NCI-H2196 treated with DMSO at 0.1 percent for 48 hours (cell line): ENCODE measurements around the gene KDM2A.
A peak's percentile ranks its signal among the peaks of the same experiment; 100 is the strongest.

Experiments used
- DNase-seq: peaks from one replicate; lab custom pipeline; 2025; ENCODE audit not compliant: unreplicated experiment; lab: John Stamatoyannopoulos, UW

The KDM2A gene

GRCh38 chr11:67271205-67271540, 152.1 kb downstream of the KDM2A start:
- DNase-seq = no peak

DNA sequence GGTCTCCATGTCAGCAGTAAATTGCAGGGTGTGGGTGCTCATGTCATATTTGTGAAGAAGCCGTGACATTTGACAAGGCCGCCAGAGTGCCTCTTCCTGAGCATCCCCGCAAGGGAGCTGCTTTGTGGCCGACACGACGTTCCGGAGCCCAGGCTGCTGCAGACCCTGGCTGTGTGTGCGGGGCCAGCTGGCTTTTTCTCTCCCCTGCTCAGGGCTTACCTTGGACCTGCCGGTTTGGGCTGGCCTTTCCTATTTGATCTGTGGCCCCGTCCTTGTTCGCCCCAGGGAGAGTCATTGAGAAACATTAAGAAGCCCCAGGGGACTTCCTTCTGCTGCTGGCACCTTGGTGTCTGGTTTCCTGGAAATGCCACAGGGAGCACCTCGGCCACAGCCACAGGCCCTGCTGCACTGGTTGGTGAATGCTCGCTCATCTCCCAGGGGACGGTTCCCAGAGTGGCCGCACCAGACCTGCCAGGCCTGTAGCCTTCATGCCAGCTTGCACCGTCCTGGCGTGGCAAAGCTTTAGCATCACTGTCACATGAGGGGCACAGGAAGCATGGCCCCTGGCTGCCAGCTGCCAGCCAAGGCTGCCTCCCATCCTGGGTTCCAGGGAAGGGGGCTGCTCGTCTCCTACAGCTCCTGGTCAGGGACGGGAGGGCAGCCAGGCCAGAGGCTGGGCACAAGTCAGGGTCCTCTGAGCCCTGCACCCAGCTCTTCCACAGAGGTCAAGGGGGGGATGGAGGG, 152.7 kb downstream of the KDM2A start:
- DNase-seq = no peak

- no peak for DNase-seq
These were observed 153.5 kb downstream of the KDM2A start for GRCh38 chr11:67272327-67273259.

DNA sequence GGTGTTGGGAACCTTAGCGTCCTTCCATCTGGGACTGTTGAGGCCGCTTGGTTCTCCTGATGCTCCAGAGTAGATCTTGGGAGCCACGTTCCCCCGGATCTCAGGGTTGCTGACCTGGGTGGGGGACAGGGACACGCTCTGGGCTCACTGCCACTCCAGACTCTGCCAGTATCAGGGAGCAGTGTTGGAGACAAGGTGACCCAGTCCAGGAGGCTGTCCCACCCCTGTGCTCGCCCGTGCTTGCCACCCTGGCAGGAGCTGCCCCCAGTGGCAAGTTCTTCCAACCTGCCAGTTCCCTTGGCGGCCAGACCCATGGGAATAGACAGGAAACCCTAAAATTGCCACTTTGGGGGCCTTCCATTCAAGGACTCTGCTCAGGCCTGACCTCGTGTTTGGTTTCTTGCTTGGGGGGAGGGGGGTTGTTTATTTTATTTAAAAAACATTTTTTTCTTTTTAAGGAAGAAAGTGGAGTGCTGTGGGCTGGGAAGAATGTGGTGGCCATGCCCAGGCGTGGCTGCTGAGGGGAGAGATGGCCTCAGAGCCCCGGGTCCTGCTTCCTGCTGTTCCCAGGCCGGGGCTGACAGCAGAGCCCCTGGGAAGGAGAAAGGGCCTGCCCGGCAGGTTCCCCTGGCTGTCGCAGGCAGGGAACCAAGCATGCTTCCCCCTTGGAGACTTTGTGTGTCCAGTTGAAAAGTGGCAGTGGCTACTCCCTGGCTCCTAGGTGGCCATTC, 154.4 kb downstream of the KDM2A start:
- no peak for DNase-seq

DNA sequence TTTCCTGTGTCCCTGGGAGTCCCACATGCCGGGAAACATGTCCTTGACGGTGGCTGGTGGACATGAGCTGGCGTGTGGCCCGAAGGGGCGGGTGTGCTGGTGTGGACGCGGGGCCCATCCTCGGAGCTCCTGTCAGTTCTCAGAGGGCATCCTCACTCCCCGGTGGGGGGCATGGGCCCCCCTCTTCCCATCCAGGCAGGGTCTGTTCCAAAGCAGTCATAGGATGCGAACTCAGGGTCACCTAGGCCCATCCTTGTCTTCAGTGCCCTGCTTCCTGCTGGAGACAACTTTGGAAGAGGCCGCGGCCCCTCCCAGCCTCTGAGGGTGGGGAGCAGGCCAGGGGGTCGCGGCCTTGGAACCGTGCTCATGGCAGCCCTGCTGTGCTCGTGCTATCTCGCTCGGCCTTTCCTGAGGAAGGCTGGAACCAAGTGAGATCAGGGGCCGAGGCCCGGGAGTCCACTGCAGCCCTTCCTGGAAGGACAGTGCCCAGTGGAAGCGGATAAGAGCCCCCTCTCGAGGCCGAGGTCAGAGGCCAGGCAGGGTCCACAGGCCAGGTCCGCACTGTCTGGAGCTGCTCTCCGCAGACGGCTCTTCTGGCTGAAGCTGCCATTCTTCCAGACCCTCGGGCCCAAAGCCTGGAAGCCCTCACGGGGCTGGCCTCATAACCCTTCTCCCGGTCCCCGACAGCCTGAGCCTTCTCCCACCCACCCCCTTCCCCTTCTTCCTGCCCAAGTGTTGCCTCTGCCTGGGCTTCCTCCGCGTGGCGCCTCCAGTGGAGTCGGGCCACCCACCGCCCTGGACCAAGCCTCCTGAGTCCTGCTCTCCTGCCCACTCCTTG, 155.9 kb downstream of the KDM2A start:
- DNase-seq = no peak

GRCh38 chr11:67275606-67276409, 156.7 kb downstream of the KDM2A start:
- DNase-seq = no peak

DNA sequence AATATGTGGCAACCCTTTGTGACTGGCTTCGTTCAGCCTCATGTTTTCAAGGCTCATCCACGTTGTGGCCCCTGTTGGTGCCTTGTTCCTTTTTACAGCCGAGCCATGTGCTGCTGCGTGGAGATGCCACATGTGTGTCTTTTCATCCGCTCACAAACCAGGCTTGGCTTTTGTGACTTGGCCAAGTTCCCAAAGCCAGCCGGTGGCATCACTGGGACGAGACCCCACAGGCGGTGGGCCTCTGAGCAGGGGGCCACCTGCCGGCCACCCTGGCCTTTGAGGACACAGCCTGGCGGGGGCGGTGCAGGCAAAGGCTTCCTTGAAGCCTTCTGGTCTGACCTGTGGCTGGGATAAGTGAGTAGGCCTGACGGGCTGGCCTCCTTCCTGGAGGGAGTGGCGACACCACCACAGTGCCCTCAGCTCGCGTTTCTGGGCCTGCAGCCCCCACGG, 157.7 kb downstream of the KDM2A start:
- DNase-seq = no peak

- peak; percentile 80 for DNase-seq
These were observed 158.3 kb downstream of the KDM2A start for GRCh38 chr11:67277231-67277961.

GRCh38 chr11:67278135-67278938, 159.3 kb downstream of the KDM2A start:
- no peak for DNase-seq

DNA sequence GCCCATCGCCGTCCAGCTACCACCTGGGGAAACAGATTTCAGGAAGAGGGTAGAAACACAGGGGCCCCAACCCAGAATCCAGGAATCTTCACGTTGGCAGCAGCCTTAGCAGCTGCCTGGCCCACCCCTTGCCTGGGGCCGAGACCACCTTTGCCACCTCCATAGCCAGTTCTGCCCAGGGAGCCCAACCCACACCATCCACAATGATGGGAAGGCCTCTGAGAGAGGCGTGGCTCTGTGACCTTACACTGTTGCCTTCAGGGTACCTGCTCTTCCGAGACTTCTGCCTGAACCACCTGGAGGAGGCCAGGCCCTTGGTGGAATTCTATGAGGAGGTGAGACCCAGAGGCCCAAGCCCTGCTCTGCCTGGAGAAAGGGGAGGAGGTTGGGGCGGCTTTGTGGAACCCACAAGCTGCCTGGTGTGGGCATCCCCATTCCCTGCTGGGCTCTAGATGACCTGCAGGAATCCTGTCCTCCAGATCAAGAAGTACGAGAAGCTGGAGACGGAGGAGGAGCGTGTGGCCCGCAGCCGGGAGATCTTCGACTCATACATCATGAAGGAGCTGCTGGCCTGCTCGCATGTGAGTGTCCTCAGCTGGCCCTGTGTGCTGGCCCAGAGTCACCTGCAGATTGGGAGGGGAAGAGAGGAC, 160.0 kb downstream of the KDM2A start:
- DNase-seq = no peak

GRCh38 chr11:67279589-67280340, 160.7 kb downstream of the KDM2A start:
- DNase-seq = no peak

GRCh38 chr11:67280341-67280787, 161.3 kb downstream of the KDM2A start:
- DNase-seq = no peak

- DNase-seq = no peak
These were observed 161.9 kb downstream of the KDM2A start for GRCh38 chr11:67280788-67281551.

GRCh38 chr11:67281552-67282150, 162.6 kb downstream of the KDM2A start:
- no peak for DNase-seq

GRCh38 chr11:67282155-67282875, 163.3 kb downstream of the KDM2A start:
- no peak for DNase-seq
